ENCODE results near the gene CDK3.
"Not testable (repeated sequence)": the region's sequence is repeated elsewhere in the genome, so short reads cannot be mapped to it uniquely, and the experiment has no call there.

The CDK3 gene

GRCh38 chr17:76017481-76018339 lies 17.1 kb downstream of the CDK3 start:
- DNase-seq: no peak

GRCh38 chr17:76018340-76018680 lies 17.7 kb downstream of the CDK3 start:
- no peak for DNase-seq

- DNase-seq: no peak
These were observed 18.1 kb downstream of the CDK3 start for GRCh38 chr17:76018801-76019200.

GRCh38 chr17:76019833-76020467 lies 19.3 kb downstream of the CDK3 start:
- no peak for DNase-seq

- no peak for DNase-seq
These were observed 21.6 kb downstream of the CDK3 start for GRCh38 chr17:76022285-76022684.

GRCh38 chr17:76022973-76023899 lies 22.6 kb downstream of the CDK3 start:
- DNase-seq: no peak

- DNase-seq: no peak
These were observed 23.2 kb downstream of the CDK3 start for GRCh38 chr17:76023900-76024237.

- no peak for DNase-seq
These were observed 23.7 kb downstream of the CDK3 start for GRCh38 chr17:76024353-76024752.

GRCh38 chr17:76025294-76025693 lies 24.6 kb downstream of the CDK3 start:
- DNase-seq: no peak

GRCh38 chr17:76026714-76027158 lies 26.1 kb downstream of the CDK3 start:
- no peak for DNase-seq

GRCh38 chr17:76027159-76027839 lies 26.6 kb downstream of the CDK3 start, which contains the start of gene EVPL:
TSS of gene EVPL (minus strand) at chr17:76027306. CDS start at chr17:76027198, 108 bp downstream.
- DNase-seq: no peak

GRCh38 chr17:76032073-76032779 lies 31.6 kb downstream of the CDK3 start:
- no peak for DNase-seq

- no peak for DNase-seq
These were observed 32.1 kb downstream of the CDK3 start for GRCh38 chr17:76032780-76033108.

- no peak for DNase-seq
These were observed 32.5 kb downstream of the CDK3 start for GRCh38 chr17:76033139-76033538.

- no peak for DNase-seq
These were observed 34.0 kb downstream of the CDK3 start for GRCh38 chr17:76034428-76035350.

- DNase-seq: no peak
These were observed 36.0 kb downstream of the CDK3 start for GRCh38 chr17:76036497-76037261.

GRCh38 chr17:76038050-76038449 lies 37.4 kb downstream of the CDK3 start:
- DNase-seq: no peak

- DNase-seq: no peak
These were observed 38.5 kb downstream of the CDK3 start for GRCh38 chr17:76039121-76039520.

GRCh38 chr17:76040376-76040775 lies 39.7 kb downstream of the CDK3 start:
- DNase-seq: no peak

- DNase-seq: not testable (repeated sequence)
These were observed 42.2 kb downstream of the CDK3 start for GRCh38 chr17:76042868-76043267.

Data from NCI-H1930 (cell line).